Measurements from ENCODE around the gene UST.

DNA sequence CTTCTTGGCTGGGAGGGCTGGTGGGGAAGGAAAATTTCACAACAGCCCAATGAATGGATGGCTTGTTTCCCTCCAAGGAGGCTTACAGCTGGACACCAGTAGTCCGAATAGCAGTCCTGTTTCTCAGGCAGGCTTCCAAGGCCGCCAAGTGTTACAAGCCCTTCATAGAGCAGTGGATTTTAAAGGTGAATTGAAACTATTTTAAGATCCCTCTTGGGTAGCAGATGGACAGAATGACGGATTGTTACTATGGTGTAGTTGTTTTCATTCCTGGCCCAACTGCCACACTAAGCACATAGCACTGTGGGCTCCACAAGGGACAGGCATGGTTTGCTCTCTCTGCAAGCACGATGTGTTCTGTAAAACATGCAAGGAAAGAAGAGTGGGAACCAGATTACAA, 367.3 kb downstream of the UST start:
- TF ChIP-seq, protein P1, sequence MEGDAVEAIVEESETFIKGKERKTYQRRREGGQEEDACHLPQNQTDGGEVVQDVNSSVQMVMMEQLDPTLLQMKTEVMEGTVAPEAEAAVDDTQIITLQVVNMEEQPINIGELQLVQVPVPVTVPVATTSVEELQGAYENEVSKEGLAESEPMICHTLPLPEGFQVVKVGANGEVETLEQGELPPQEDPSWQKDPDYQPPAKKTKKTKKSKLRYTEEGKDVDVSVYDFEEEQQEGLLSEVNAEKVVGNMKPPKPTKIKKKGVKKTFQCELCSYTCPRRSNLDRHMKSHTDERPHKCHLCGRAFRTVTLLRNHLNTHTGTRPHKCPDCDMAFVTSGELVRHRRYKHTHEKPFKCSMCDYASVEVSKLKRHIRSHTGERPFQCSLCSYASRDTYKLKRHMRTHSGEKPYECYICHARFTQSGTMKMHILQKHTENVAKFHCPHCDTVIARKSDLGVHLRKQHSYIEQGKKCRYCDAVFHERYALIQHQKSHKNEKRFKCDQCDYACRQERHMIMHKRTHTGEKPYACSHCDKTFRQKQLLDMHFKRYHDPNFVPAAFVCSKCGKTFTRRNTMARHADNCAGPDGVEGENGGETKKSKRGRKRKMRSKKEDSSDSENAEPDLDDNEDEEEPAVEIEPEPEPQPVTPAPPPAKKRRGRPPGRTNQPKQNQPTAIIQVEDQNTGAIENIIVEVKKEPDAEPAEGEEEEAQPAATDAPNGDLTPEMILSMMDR (IDR thresholded peaks at IDR 0.05) = no peak
- TF ChIP-seq POLR2A (IDR thresholded peaks at IDR 0.05) = no peak
